SK-N-MC (cell line): Measurements from ENCODE around the gene RMDN2.

Experiments used
- EZH2 ChIP-seq: fragments of 200-600 bp; sonication (generic); IDR thresholded peaks from one replicate; pipeline ENCODE4 v1.6.1; 2017; ENCODE audit warnings: antibody characterized with exemption
- POLR2AphosphoS5 ChIP-seq: IDR thresholded peaks from 2 replicates; pipeline ENCODE4 v1.6.1; 2012; ENCODE audit warnings: mild to moderate bottlenecking, low read depth, low read length, borderline replicate concordance

- TF ChIP-seq POLR2AphosphoS5 (no peak), EZH2 (no peak)
Observed at GRCh38 chr2:37921781-37922180, 3.3 kb upstream of the RMDN2 start.
